Activated CD8-positive, alpha-beta memory T cell treated with anti-CD3 and anti-CD28 coated beads, Interleukin-2, amount 50 U/mL, for 1 hour (primary cell): ENCODE measurements around the gene FAM76A.
"Not testable (repeated sequence)": the region's sequence is repeated elsewhere in the genome, so short reads cannot be mapped to it uniquely, and the experiment has no call there.

ENCODE experiments used
- DNase-seq: peaks from one replicate; pipeline ENCODE4 v3.0.0-alpha.2; 2020; ENCODE audit errors: extremely low read depth

The FAM76A gene

DNA sequence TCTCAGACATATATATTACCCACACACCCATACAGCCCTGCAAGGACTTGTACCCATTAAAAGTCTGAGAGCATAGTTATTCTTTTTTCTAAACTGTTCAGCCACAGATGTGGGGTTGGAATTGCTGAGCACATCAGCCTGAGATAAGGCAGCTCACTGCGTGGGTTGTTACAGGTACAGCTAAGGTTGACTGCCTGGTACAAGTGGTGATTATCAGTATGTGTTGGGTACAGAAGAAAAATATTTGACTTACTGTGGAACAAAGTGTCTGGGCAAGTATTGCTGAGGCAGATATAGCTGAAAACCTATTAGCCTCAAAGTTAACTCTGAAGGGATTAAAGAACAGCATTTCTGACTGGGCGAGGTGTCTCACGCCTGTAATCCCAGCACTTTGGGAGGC, 52.3 kb downstream of the FAM76A start:
- DNase-seq, result no peak

DNA sequence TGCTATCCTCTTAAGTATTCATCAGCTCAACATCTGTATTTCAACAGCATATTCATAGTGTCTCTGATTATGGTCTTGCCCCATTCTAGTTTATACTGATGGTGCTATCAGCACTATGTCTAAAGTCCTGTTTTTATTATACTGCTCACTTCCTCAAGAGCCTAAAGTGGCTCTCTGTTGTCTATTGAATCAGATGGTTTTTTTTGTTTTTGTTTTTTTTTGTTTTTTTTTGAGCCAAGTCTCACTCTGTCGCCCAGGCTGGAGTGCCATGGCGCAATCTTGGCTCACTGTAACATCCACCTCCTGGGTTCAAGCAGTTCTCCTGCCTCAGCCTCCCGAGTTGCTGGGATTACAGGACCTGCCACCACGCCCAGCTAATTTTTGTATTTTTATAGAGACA, 53.4 kb downstream of the FAM76A start:
- DNase-seq, result no peak

DNA sequence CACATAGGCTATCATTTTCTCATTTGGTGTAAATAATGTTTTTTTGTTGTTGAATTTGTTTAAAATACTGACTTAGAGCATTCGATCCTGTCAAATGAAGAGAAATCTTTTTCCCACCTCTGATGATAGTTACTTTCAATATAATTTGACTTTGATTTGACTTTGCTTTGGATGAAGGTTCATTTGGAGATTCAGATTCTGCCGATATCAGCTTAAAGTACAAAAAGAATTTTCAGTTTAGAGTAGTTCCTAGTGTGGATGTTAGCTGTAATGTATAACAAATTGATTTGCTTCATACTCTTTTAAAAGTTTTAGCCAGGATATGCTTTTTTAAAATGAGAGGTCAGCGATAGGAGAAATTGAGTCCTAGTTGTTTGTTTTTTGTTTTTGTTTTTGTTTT, 57.2 kb downstream of the FAM76A start:
- no peak for DNase-seq

DNA sequence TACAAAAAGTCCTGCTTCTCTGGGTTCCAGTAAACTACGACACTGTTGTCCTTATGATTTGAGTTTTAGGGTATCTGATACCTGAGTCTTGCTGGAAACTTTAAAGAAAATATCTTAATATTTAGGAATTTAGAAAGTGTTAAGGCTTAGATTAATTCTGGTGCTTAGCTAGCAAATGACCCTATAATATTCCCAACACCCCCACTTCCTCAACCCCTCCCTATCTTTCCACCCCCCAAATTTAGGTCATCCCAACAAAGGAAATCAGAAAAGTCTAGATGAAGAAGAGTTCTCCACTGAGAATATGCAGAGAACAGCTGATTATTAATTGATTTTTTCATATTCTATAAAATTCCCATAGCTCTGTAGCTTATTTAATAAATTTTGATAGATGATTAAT, 58.9 kb downstream of the FAM76A start:
- no peak for DNase-seq

DNA sequence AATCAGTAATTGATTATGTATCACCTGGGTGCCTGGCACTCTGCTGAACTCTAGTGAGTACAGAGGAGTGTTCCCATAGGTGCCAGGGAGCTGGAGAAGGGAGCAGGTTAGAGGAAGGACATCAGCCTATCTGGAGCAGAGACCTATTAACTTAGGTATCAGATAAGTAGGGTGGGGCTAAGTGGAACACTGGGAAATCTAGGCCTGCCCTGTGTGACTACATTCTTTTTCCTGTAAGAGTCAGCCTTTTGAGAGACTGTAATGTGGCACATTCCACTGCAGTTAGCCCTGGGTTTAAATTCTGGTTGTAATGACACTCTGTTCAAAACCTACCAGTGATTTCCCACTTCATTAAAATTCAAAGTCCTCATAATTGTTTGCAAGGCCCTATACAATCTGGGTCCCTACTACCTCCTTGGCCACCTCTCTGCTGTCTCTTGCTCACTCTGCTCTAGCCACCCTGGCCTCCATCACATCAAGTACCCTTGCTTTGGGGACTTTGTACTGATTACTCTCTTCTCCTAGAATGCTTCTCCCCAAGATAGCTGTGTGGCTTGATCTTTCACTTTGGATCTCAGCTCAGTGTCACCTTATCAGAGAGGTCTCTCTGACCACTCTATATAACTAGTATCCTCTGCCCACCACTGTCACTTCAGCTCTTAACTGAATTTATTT, 60.2 kb downstream of the FAM76A start:
- no peak for DNase-seq

DNA sequence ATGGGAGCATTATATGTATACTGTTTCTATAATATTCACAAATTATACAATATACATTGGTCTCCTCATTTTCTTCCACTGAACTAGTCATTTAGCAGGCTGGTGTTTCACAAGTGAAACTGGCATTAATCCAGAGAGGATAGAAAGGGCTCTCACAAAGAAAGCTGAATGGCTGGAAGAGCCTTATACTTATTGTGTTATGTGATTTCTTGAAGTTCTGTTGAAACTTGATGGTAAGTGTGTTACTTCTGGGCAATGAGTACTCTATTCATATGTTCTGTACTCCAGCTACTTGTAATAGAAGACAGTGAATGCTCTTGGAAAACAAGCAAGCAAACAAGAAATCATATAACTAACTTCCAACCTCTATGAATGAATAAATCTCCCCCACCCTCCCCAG, 62.1 kb downstream of the FAM76A start:
- no peak for DNase-seq

DNA sequence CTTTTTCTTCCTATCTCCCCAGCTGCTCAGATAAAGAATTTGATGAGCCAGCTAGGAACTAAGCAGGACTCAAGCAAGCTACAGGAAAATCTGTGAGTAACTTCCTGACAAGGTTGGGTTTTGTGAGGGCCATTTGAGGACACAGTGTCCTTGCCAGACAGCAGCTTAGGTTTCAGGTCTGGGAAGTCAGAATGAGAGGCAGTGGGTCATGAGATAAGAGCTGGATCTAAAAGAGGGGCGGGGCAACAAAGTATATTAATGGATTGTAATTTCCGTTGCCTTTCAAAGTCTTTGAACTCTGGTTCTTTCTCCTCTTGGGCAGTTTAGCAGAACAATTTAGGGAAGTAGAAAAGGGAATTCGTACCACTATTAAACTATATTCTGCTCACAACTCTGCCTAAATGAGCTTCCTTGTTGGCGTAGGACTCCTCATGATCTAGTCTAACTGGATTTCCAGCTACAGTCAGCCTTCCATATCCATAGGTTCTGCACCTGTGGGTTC, 63.8 kb downstream of the FAM76A start:
- no peak for DNase-seq

DNA sequence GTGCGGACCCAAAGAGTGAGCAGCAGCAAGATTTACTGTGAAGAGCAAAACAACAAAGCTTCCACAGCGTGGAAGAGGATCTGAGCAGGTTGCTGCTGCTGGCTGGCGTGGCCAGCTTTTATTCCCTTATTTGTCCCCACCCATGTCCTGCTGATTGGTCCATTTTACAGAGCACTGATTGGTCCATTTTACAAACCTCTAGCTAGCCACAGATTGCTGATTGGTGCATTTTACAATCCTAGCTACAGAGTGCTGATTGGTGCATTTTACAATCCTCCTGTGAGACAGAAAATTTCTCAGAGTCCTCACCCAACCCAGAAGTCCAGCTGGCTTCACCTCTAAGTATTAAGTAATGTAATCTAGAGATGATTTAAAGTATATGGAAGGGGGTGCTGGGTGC, 64.5 kb downstream of the FAM76A start:
- not testable (repeated sequence) for DNase-seq

DNA sequence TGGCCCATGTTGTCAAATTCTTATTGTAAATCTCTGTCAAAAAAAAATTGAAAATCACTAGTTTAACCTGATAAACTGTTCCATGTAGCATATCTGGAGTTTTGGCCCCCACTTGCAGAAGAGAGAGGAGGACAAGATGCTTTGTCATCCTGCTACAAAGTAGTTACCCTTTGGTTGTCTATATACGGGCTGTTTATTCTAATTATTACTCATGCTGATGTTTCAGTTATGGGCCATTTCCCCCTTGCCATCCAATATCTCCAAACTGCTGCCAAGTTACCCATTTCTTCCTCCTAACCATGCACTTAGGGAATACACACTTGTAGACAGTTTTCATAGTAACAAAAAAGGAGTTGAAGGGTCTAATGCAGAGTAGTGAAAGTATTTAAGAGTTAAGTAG, 69.8 kb downstream of the FAM76A start:
- DNase-seq, result no peak

DNA sequence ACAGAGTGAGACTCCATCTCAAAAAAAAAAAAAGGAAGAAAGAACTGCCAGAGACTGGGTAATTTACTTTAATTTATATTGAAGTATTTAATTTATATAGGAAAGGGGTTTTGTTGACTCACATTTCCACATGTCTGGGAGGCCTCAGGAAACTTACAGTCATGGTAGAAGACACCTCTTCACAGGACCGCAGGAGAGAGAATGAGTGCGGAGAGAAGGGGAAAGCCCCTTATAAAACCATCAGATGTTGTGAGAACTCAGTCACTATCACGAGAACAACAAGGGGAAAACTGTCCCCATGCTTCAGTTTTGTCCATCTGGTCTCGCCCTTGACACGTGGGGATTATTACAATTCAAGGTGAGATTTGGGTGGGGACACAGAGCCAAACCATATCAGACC, 79.0 kb downstream of the FAM76A start:
- no peak for DNase-seq

DNA sequence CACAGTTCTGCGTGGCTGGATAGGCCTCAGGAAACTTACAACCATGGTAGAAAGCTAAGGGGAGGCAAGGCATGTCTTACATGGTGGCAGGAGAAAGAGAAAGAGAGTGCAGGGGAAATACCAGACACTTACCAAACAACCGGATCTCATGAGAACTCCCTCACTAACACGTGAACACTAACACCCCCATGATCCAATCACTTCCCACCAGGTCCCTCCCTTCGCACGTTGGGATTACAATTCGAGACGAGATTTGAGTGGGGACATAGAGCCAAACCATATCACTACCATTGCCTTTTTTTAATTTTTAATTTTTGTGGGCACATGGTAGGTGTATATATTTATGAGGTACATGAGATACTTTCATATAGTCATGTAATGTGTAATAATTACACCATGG, 81.0 kb downstream of the FAM76A start:
- no peak for DNase-seq

DNA sequence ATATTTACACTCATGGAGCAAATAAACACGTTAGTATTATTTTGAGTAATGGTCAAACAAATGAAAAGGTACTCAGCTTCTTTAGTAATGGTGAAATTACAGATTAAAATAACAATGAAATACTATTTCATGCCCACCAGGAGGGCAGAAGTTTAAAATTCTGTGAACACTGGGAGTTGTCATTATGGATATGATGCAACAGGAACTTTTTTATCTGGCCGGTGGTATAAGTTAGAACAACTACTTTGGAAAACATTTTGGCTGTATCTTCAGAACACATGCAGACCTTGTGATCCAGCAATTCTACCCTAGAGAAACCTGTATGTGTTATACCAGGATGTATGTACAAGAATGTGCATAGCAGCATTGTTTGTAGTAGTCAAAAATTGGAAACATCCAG, 81.6 kb downstream of the FAM76A start:
- DNase-seq, result no peak

DNA sequence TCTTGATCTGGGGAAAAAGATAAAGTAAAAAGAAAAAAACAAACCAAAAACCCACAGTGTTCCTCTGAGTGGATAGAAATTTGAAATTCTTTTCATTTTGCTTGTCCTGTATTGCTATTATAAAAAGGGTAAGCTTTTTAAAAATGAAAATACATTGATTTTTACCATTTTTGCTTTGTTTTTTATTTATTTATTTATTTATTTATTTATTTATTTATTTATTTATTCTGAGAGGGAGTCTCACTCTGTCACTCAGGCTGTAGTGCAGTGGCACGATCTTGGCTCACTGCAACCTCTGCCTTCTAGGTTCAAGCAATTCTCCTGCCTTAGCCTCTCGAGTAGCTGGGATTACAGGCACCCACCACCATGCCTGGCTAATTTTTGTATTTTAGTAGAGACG, 82.4 kb downstream of the FAM76A start:
- not testable (repeated sequence) for DNase-seq

DNA sequence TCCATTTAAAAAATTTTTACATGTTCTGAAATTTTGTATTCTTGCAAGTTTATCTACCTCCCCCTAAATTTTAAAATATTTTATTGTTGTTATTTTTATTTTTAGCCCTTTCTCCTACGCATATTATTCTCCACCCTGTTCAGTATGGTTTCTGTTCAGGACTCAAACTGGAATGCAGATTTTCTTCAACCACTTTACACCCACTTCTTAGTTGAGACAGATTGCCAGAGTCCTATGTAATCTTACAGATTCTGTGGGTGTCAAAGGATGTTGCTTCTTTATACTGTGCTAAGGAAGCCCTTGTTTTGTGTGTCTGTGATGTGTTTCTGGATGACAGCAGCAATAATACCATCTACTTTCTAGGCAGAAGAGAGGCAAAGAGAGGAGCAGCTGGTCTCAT, 84.1 kb downstream of the FAM76A start:
- no peak for DNase-seq

DNA sequence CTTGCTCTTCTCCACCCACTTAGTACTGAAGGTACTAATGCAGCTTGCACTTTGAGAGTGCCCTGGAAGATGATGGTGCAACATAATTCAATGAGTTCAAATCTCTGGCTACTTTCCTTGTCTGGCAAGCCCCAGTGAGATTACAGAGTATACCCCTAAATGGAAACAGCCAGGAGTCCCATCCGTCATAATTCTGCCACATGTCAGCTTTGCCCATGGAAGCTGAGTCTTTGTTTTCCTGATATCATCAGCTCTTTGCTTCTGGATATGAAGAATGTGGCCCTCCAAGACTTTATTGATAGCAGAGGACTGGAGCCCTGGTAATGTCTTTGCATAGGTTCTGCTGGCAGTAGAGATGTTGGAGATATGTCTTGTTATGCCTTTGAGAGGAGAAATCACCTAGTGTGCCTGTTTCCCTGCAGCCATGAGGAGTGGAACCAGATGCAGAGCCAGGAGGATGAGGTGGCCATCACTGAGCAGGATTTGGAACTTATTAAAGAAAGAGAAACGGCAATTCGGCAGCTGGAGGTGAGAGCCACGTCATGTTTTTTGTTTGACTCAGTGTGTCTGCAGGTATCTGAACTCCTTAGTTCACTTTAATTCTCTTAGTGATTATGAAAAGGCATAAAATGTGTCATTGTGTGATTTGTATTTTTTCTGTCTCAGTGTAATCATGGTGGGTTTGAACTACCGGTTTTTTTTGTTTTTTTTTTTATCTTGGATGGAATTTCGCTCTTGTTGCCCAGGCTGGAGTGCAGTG, 86.2 kb downstream of the FAM76A start:
- no peak for DNase-seq
